GM19099 (cell line): ENCODE measurements around the gene SLC5A11.

ENCODE experiments used
- POLR2A ChIP-seq: IDR thresholded peaks from 3 replicates; pipeline ENCODE4 v1.6.1; 2011; ENCODE audit warnings: low read depth; ENCODE audit not compliant: insufficient read length; ENCODE audit errors: extremely low read depth

SLC5A11 gene

DNA sequence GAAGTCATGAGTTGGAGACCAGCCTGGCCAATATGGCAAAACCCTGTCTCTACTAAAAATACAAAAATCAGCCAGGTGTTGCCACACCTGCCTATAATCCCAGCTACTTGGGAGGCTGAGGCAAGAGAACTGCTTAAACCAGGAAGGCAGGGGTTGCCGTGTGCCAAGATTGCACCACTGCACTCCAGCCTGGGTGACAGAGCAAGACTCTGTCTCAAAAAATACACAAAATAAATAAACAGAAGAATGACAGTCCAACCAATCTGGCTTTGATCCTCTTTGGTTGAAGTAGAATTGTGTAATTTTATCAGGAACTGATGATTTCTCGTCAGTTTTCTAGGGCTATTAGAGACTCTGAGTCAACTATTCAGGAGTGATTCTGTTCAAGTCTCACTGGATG lies 79.4 kb downstream of the SLC5A11 start:
- no peak for TF ChIP-seq POLR2A

DNA sequence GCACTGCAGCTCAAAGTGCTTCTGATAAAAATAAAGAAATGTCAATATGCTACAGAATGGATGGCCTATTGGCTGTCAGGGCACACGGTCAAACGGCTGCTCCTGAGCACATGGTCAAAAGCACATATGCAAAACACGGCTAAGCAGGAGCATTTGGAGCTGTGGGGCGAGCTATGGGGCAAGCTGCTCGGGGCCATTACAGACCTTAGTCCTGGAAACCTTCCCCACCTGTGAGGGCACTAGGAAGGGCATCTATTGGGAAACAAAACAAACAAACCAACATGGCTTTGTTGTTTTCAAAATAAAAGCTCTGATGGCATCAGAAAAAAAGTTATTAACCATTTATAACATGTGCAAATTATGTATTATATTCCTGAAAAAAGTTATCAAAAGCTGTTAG lies 83.6 kb downstream of the SLC5A11 start:
- TF ChIP-seq POLR2A = no peak

DNA sequence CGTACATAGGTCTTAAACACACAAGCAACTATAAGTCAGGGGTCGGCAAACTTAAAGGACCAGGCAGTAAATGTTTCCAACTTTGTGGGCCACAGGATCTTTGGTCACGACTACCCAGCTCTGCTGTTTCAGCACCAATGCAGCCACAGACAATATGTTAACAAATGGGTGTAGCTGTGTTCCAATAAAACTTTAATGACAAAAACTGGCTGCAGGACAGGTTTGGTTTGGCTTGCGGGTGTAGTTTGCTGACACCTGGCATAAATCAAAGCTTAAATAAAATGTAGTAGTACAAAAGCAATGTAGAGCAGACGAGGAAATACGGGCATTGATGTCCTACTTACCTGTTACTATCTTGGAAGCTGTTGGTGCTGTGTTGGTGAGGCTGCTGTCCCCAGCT lies 84.7 kb downstream of the SLC5A11 start:
- TF ChIP-seq POLR2A = no peak

DNA sequence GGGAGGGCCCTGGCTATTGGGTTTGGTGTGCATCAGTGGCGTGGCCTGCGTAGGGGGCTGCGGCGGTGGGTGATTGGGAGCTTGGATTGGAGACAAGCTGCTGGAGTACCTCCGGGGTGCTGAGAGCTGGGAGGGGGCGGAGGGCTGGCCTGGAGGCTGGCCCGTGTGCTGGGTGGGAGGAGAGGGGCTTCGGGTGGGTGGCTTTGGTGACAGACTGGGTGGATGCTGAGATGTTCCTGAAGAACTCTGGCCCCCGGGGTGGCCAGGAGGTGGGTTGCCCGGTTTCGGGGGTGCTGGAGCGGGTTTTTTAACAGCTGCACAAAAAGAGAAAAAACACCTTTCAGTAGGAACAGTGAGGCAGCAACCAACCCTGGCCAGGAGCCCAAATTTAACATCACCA lies 85.3 kb downstream of the SLC5A11 start:
- no peak for TF ChIP-seq POLR2A

DNA sequence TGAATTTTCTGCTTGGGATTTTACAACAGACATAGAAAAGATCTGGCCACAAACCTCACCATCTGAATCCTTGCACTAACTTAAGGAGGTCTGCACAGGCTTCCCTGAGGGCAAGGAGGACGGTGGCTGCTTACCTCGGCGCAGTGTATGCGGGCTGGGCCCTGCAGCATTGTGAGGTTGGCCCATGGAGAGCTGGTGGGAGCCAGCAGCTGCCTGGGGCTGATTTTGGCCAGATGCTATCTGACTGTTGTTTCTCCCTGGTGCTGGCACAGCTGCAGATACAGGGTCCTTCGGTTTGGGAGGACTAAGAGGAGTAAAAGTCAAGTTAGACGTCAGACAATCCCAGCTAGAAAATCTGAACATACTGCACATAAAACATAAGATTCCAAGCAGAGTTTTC lies 89.6 kb downstream of the SLC5A11 start:
- no peak for TF ChIP-seq POLR2A

DNA sequence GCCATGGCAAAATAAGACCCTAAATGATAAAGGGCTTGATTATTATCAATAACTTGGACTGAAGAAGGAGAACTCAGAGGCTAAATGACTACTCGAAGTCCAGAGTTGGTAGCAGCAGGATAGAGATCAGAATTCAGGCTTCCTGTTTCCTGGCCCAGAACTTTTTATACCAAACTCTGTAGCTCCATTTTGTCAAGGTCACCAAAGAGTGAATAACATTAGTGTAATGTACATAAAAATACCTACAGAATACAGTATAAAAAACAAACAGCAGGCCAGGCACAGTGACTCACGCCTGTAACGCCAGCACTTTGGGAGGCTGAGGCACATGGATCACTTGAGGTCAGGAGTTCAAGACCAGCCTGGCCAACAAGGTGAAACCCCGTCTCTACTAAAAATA lies 90.4 kb downstream of the SLC5A11 start:
- no peak for TF ChIP-seq POLR2A

DNA sequence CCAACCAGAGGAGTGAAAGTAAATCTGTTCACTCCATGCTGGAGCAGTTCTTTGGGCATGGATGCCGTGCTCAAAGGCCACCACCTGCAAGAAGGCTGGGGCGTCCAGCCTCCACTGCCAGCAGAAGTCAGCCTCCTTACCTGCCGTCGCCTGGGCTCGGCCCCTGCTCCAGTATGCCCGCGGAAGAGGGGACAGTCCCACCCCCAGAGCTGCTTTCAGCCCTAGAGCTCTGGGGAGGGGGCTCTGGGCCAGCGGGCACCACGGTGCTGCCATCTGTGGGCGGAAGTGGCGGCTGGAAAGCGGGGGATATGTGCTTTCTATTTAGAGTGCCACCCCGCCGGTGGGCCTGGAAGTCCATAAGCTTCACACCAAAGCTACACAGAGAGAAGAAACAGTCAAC lies 93.5 kb downstream of the SLC5A11 start:
- no peak for TF ChIP-seq POLR2A

DNA sequence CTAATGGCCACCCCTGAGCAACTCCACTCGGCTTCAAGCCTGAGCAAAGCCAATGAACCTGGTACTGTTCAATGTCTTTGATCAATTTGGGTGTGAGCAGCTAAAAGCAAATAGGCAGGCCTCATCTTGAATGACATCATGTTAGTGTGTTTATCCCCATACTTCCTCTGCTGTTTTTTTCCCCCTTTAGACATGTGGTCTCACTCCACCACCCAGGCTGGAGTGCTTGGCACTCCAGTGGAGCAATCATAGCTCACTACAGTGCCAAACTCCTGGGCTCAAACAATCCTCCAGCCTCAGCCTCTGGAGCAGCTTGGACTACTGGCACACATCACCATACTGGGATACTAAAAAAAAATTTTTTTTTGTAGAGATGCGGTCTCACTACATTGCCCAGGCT lies 94.0 kb downstream of the SLC5A11 start:
- TF ChIP-seq POLR2A = no peak

DNA sequence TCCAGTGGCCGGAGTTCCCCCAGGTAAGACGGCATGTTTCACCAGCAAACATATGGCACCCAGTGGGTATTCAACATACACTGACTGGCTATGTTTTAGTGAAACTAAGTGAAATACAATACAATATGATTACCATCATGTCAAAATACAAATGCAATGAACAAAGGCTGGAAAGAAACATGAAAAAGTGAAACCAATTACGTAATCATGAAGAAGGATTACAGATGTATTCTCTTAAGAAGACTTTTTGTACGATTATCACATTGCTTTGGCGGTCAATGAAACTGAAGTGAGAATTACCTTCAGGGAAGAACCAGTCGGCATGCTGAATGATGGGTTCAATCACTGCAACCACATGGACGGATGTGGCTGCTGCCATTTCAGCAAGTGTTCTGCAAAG lies 97.7 kb downstream of the SLC5A11 start:
- no peak for TF ChIP-seq POLR2A

DNA sequence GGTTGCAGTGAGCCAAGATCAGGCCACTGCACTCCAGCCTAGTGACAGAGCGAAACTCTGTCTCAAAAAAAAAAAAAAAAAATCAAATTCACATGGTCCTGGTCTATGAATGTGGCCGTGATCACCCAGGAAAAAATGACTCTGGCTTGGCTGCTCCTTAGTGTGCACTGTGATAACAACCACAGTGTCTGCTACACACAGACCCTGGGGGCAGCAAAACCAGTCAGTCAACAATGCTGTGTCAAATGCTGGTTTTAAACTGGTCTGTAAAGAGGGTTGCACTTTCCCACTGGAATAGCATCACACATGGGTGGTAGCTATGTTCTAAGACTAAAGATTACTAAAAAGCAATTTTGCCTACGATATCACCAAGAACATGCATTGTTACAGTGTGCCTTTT lies 98.4 kb downstream of the SLC5A11 start:
- no peak for TF ChIP-seq POLR2A

DNA sequence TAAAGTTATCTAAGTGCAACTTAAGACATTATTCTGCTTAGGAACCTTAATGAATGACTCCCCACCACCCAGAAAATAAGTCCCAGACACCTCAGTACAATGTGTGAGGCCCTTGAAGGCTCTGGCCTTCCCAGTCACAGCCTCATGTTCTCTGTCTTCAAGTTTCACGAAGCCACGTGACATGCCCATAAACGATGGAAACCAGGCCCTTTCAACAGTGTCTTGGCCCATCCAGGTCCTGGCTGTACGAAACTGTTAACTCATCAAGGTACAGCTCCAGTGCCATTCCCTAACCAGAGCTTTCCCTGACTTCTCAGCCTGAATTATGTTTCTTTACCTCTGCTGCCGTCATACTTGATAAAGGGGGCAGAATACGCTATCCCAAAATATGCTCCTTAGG lies 100.4 kb downstream of the SLC5A11 start:
- TF ChIP-seq POLR2A = no peak

DNA sequence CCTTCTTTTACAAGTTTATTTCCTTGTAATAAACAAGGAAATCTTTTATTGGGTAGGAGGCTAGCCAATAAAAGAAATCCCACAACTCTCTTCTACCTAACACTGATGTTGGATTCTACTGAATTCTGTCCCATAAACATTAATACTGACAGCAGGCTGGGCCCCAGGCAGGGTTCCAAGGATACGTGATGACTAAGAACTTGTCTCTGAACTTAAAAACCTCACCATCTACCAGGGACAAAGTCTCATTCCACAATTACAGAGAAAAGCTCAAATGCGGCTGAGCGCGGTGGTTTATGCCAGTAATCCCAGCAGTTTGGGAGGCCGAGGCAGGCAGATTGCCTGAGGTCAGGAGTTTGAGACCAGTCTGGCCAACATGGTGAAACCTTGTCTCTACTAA lies 104.5 kb downstream of the SLC5A11 start:
- no peak for TF ChIP-seq POLR2A

DNA sequence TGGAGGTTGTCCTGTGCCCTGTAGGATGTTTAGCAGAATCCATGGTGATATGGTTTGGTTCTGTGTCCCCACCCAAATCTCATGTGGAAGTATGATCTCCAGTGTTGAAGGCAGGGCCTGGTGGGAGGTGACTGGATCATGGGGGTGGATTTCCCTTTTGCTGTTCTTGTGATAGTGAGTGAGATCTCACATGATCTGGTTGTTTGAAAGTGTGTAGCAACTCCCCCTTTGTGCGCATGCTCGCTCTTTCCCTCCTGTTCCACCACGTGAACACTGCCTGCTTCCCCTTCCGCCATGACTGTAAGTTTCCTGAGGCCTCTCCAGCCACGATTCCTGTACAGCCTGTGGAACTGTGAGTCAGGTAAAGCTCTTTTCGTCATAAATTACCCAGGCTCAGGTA lies 107.5 kb downstream of the SLC5A11 start:
- no peak for TF ChIP-seq POLR2A

DNA sequence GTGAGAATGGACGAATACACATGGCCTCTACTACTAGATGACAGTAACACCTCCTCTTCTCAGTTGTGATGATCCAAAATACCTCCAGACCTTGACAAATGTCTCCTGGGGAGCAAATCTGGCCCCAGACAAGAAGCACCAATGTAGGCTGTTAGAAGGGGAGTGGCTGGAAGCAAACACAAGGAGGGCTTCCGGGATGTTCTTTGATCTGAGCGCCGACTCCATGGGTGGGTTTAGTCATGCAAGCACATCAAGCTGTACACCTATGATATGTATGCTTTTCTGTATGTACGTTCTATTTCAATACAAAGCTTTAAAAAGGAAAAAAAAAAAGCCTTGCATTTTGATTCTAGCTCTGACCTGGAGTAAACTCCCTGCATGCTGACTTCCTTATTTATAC lies 108.0 kb downstream of the SLC5A11 start:
- TF ChIP-seq POLR2A = no peak

DNA sequence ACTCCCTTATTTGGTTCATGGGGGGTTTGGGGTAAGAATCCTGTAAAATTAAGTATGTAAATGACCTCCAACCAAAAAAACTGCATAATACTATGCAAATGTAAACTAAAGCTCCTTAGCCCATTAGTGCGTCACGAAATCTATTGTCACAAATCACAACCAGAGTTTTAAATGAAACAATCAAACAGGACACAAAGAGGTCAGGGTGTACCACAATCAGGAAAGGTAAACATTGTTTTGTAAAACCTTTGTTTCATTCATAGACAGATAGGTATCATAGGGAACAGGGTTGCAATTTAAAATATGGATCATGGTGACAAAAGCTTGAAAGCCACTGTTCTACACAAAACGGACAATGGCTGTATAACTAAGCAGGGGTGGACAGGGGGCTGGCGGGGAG lies 108.4 kb downstream of the SLC5A11 start:
- no peak for TF ChIP-seq POLR2A

DNA sequence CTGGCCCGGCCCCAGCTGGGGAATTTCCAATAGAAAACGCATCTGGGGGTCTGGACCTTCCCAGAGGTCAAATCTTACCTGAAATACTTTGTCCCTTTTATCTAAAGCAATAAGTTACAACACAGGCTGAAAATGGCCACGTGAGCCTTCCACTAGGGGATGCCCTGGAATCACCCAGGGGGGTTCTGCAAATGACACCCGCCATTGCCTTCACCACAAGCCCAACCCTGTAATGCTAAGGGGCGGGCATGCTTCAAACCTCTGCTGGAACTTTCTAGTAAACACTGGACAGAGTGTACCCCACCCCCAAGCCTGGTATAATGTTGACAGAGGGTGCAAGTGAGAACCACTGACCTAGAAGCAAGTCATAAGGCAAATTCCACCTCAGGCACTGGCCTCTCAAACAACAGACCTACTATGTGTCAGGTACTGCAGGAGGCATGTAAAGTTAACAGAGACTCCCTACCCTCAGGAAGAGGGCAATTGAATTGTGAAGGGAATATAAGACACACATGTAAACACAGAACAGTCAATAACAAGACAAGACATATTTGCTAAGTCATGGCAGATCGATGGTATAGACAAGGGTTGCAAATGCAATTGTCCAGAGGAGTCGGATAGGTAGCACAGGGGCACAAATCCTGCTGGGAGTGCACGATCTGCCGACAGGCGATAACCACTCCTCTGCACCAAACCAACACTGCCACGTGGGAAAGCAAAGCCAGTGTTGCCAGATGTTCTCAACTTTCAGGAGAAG lies 110.4 kb downstream of the SLC5A11 start:
- no peak for TF ChIP-seq POLR2A

DNA sequence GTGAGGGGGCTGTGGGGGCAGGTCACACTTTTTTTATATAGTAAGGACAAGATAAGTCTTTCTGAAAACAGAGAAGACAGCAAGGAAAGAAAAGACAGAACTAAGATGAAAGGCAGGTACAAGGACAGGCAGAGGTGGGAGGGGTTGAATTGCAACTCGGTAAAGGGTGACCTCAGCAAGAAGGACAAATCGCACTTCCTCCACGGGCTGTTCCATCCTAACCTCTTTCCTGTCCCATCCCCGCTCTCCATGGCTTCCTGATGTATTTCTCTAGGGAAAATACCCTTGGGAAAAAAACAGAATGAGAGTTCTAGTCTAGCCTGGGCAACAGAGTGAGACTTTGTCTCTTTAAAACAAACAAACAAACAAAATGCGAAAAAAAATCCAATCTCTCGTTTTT lies 112.1 kb downstream of the SLC5A11 start:
- no peak for TF ChIP-seq POLR2A
